Skeletal muscle tissue (tissue), 4 donors: ENCODE measurements around the gene FBXO36. TPM values are rescaled to one million over a fixed set of nuclear protein-coding genes. Genes with fewer than 3 reads are reported as not detected.

Experiments
- H3K27ac ChIP-seq: one replicate; pipeline ENCODE4 v1.7.0; 2013; ENCODE audit warnings: mild to moderate bottlenecking, low read depth, low read length, inconsistent platforms
- H3K27me3 ChIP-seq, 3 donors: one replicate each; pipeline ENCODE4 v1.7.0; 2013; ENCODE audit warnings: low read length in 3 of 3; ENCODE audit not compliant: control insufficient read depth in 3 of 3, insufficient read depth in 3 of 3
- H3K36me3 ChIP-seq, 3 donors: one replicate each; pipeline ENCODE4 v1.7.0; 2013; ENCODE audit warnings: low read length in 3 of 3; ENCODE audit not compliant: control insufficient read depth in 3 of 3, insufficient read depth in 3 of 3
- H3K4me1 ChIP-seq, 3 donors: one replicate each; pipeline ENCODE4 v1.7.0; 2013; ENCODE audit warnings: low read length in 3 of 3, mild to moderate bottlenecking in 3 of 3; ENCODE audit not compliant: control insufficient read depth in 3 of 3, insufficient read depth in 3 of 3
- H3K4me3 ChIP-seq, 3 donors: one replicate each; pipeline ENCODE4 v1.7.0; 2013; ENCODE audit warnings: low read length in 3 of 3
- H3K9ac ChIP-seq, 3 donors: one replicate each; pipeline ENCODE4 v1.7.0; 2013; ENCODE audit warnings: low read length in 3 of 3, mild to moderate bottlenecking in 3 of 3, moderate library complexity in 2 of 3, low read depth in 1 of 3
- H3K9me3 ChIP-seq, 3 donors: one replicate each; pipeline ENCODE4 v1.7.0; 2013; ENCODE audit warnings: low read length in 3 of 3; ENCODE audit not compliant: control insufficient read depth in 3 of 3
- total RNA-seq: library from RNA; depleted of rRNA; stranded (reverse); fragments of >200 nt; gene quantifications from one replicate; pipeline ENCODE4 v1.2.3, GENCODE V29; 2014
- donor health status: Osteomylitis.

FBXO36 gene
- total RNA-seq, 1 donor from 2014 or later: 2.1 TPM

DNA sequence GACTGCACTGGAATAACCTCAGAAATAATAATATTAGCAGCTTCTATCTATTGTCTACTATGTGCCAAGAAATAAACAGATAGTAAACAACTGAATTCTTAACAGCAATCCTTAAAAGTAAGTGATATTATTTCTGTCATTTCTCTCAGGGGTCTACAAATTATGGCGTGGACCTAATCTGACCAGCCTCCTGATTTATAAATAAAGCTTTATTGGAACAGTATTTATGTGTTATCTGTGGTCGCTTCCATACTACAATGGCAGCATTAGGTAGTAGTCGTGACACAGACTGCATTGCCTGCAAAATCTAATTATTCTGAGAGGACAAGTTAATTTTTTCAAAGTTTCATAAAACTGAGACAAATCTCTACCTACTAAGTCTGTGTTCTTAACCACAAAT lies 97.4 kb downstream of the FBXO36 start:
- Histone ChIP-seq H3K27me3 (no peaks in the 10 kb centered on the region), H3K9me3 (no peaks in the 10 kb centered on the region), H3K9ac (no peak overlapping the region), H3K27ac (no peak overlapping the region), H3K4me1 (no peaks in the 10 kb centered on the region), H3K36me3 (no peaks in the 10 kb centered on the region), H3K4me3 (no peak overlapping the region)

GRCh38 chr2:230023313-230023712 lies 101.0 kb downstream of the FBXO36 start:
- H3K27ac ChIP-seq: no peak overlapping the region
- H3K27me3 ChIP-seq: no peaks in the 10 kb centered on the region
- no peak overlapping the region for H3K9ac ChIP-seq
- no peaks in the 10 kb centered on the region for H3K36me3 ChIP-seq
- no peaks in the 10 kb centered on the region for H3K4me1 ChIP-seq
- H3K4me3 ChIP-seq: no peak overlapping the region
- no peaks in the 10 kb centered on the region for H3K9me3 ChIP-seq

- H3K27ac ChIP-seq: no peak overlapping the region
- no peaks in the 10 kb centered on the region for H3K9me3 ChIP-seq
- H3K4me1 ChIP-seq: no peaks in the 10 kb centered on the region
- no peaks in the 10 kb centered on the region for H3K27me3 ChIP-seq
- no peaks in the 10 kb centered on the region for H3K36me3 ChIP-seq
- H3K4me3 ChIP-seq: no peak overlapping the region
- H3K9ac ChIP-seq: no peak overlapping the region
Measured at GRCh38 chr2:230042195-230042594, 119.9 kb downstream of the FBXO36 start.

DNA sequence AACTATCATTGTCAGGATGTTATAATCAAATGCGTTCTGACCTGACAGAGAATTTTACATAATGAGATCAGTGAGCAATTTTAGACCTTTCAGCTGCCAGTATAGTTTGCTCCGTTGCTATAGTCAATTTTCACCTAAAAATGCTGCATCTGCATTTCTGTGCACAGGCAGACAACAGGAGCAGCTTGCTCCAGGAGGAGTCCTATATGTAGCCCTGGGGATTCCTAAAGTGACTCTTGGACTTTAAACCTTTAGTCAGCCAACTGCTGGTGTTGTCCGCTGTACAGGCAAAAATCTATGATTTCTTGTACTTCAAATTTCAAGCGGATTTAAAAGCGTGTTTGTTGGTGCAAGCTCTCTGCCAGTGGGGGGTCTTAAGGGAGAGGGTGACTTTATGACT lies 120.7 kb downstream of the FBXO36 start:
- H3K27me3 ChIP-seq: no peaks in the 10 kb centered on the region
- no peak overlapping the region for H3K27ac ChIP-seq
- no peak overlapping the region for H3K9ac ChIP-seq
- H3K4me1 ChIP-seq: no peaks in the 10 kb centered on the region
- H3K9me3 ChIP-seq: no peaks in the 10 kb centered on the region
- H3K36me3 ChIP-seq: no peaks in the 10 kb centered on the region
- H3K4me3 ChIP-seq: no peak overlapping the region

- no peak overlapping the region for H3K4me3 ChIP-seq
- H3K9me3 ChIP-seq: no peaks in the 10 kb centered on the region
- no peak overlapping the region for H3K27ac ChIP-seq
- H3K4me1 ChIP-seq: no peaks in the 10 kb centered on the region
- no peaks in the 10 kb centered on the region for H3K36me3 ChIP-seq
- no peaks in the 10 kb centered on the region for H3K27me3 ChIP-seq
- no peak overlapping the region for H3K9ac ChIP-seq
Measured at GRCh38 chr2:230043461-230043860, 121.2 kb downstream of the FBXO36 start.

- Histone ChIP-seq H3K27me3 (no peaks in the 10 kb centered on the region), H3K9me3 (no peaks in the 10 kb centered on the region), H3K4me3 (no peak overlapping the region), H3K36me3 (no peaks in the 10 kb centered on the region), H3K9ac (no peak overlapping the region), H3K4me1 (no peaks in the 10 kb centered on the region), H3K27ac (no peak overlapping the region)
Measured at GRCh38 chr2:230046491-230046890, 124.2 kb downstream of the FBXO36 start.

DNA sequence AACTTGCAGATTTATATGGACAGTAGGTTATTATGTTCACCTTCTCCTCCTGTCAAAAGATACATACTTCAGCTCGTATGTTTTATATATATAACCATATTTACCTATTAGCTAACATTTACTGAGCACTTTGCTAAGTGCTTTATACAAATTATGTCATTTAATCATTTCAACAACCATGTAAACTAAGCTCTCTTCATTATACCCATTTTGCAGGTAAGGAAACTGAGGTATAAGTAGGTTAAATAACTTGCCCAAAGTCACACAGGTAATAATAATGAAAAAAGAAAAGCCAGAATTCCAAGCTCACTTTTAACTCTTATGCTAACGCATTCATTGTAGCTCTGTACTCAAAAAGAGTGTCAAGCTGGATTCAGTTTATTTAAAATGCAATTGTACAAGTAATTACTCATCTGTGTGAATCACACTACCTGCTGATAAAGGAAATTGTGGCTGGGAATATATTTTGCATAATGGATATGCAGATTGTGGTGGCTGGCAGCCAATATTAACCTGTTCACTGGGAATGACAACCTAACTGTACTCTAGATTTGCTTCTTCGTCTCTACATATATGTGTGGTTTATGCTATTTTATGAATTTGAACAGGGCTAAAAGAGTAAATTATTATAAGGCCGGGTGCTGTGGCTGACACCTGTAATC lies 125.8 kb downstream of the FBXO36 start:
- Histone ChIP-seq H3K27me3 (no peaks in the 10 kb centered on the region), H3K4me3 (no peak overlapping the region), H3K4me1 (no peaks in the 10 kb centered on the region)

GRCh38 chr2:230050136-230050535 lies 127.8 kb downstream of the FBXO36 start:
- Histone ChIP-seq H3K27ac (no peak overlapping the region), H3K27me3 (no peaks in the 10 kb centered on the region)

More for the DNA sequence above, 125.8 kb downstream of the FBXO36 start:
- no peak overlapping the region for H3K9ac ChIP-seq
- no peaks in the 10 kb centered on the region for H3K36me3 ChIP-seq
- no peaks in the 10 kb centered on the region for H3K9me3 ChIP-seq
- H3K27ac ChIP-seq: no peak overlapping the region

DNA sequence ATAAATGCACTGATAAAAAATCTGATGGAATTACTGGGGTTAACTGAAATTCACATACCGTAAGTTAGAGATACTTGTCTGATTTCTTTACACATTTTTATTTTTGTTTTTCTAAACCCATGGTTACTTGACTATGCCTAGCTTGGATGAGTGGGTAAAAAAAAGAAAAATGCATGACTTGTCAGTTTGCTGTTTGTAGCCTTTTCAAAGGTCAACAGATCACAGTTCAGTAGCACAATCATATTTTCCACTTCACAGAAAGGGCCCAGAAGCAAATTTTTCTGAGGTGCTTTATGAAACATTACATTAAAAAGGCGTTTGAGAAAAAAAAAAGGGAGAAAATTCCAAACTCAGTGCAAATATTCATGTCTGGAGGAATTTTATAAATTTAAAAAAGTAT lies 130.0 kb downstream of the FBXO36 start:
- Histone ChIP-seq H3K9me3 (no peaks in the 10 kb centered on the region), H3K36me3 (no peaks in the 10 kb centered on the region), H3K27ac (no peak overlapping the region), H3K4me1 (no peaks in the 10 kb centered on the region), H3K4me3 (no peak overlapping the region), H3K27me3 (no peaks in the 10 kb centered on the region), H3K9ac (no peak overlapping the region)

More at GRCh38 chr2:230050136-230050535, 127.8 kb downstream of the FBXO36 start:
- Histone ChIP-seq H3K4me1 (no peaks in the 10 kb centered on the region), H3K9ac (no peak overlapping the region), H3K4me3 (no peak overlapping the region), H3K36me3 (no peaks in the 10 kb centered on the region), H3K9me3 (no peaks in the 10 kb centered on the region)

DNA sequence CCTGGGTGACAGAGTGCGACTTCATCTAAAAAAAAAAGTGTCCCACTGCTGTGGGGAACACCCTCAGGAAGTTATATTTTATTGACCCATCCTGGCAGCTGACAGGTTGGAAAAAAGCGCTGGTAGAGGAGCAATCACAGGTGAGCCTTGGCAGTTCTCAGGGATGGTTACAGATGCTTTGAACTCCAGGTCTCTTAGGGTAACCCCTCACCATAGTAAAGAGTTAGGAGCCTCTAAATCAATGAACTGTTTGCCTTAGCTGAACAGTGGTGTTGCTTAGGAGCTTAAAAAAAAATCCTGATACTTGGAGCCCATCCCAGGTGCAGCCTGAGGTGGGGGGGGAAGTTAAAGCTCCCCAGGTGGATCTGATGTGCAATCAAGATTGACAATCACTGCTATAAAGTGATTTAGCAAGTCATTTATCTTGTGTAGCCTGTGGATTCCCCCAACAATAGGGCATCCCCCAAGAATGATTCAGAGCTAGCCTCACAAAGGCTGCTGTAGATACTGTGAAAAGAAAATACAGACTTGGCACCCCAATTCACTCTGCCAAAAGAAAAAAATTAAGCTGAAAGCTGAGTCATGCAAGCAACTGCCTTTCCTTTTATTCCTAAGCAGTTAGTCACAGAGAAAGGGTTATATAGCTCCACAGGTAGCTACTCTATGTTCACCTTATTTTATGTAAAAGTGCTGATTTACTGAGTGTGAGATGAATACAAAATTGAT lies 131.6 kb downstream of the FBXO36 start:
- no peaks in the 10 kb centered on the region for H3K9me3 ChIP-seq

More for the DNA sequence above, 131.6 kb downstream of the FBXO36 start:
- Histone ChIP-seq H3K4me1 (no peaks in the 10 kb centered on the region), H3K27ac (no peak overlapping the region), H3K9ac (no peak overlapping the region), H3K36me3 (no peaks in the 10 kb centered on the region), H3K4me3 (no peak overlapping the region), H3K27me3 (no peaks in the 10 kb centered on the region)
